HG02763 (cell line): ENCODE results near the gene AKR1B1.

Experiments used
- ATAC-seq: cut with Tn5 transposase; IDR thresholded peaks from one replicate; pipeline ENCODE4 v1.9.1; 2021; ENCODE audit warnings: mild to moderate bottlenecking, moderate library complexity; ENCODE audit not compliant: unreplicated experiment

The AKR1B1 gene

DNA sequence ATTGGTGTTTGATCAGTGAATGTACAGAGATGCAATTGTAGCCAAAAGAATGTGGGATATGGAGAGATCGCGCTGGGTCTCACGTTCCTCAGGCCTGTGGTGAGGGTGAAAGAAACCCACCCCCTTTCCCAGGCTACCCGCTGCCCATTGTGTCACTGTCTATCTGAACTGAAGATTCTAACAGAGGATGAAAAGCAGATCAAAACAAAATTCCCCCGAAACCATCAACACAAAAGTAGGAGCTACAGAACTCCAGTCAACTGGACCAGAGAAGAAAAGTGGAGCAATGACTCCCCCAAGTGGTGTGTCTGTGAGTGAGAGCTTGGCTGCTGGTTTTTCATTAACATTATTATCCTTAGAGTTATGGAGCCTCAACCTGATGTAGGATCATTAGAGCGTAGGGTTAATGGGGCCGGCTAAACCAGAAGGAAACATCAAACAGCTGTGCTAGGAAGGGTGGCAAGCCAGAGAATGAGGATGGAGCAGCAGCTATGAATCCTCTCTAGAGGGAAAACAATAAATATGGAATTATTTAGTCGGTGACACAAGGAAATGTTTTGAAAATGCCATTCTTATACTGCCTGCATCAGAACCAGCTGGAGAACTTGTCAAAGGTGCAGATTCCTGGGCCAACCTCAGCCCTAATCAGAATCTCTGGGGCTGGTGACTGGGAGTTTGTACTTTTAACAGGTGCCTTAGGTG is 38.3 kb downstream of the AKR1B1 start:
- ATAC-seq = no peak

DNA sequence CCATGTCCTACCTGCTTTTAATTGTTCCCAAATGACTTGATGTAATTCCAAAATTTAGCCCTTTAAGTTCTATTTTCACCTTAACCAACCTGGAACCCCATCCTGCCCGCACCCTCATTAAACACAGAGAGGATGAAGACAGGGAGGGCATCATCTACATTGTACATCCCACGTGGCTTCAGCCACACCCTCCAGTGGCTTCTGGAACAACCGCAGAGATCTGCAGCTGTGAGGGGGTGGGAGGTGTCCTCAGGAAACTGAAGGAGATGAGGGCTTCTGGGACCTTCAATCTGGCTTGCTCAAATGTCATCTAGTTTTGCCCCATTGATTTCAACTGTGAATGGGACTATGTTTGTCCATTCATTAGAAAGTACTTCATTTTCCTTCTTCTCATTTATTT is 39.0 kb downstream of the AKR1B1 start:
- no peak for ATAC-seq

DNA sequence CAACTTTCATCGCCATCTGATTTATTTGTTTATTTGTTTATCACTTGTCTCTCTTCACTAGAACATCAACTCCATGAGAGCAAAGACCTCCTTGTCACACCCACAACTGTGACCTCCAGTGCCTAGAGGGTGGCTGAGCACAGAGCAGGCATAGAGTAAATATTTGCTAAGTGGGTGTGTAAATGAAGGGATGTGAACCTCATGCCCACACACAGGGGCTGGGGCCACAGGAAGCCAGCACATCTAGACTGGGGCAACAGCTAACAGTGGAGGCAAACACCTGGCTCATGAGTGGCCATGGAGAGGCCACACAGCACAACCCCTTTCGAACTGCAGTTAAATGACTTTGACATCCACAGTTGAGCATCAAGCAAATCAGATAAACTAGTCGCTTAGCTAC is 39.8 kb downstream of the AKR1B1 start:
- ATAC-seq = no peak

DNA sequence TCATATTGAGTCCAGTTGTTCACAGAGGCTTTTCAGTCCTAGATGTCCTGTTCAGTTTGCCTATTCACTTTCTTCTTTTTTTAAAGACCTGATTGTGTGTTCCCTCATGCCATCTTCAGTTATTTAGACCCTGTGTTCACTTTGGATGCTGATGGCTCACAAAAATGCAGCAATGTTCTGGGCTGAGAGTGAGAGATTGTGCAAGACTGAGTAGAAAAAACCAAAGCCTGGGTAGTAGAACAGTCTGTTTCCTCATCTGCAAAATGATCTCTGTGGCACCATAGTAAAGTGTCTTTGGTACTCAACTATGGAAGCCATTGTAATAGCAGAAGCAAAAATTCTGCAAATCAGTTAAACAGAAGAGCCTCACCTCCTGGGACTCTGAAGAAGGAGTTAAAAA is 43.2 kb downstream of the AKR1B1 start:
- no peak for ATAC-seq

DNA sequence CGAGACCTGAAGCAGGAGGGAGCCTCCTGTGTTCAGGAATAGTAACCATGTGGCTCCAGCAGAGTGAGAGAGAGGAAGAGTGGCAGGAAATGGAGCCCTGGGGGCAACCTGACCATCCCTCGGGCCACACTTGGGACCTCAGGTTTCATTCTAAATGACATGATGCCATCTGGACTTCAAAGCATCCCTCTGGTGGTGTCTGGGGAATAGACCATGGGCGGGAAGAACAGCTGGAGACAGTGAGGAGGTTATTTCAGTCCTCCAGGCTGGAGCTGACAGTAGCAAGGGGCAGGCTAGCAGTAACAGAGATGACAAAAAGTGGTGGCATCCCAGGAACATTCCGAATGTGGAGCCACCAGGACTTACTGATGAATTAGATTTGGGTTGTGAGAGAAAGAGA is 44.8 kb downstream of the AKR1B1 start:
- no peak for ATAC-seq

DNA sequence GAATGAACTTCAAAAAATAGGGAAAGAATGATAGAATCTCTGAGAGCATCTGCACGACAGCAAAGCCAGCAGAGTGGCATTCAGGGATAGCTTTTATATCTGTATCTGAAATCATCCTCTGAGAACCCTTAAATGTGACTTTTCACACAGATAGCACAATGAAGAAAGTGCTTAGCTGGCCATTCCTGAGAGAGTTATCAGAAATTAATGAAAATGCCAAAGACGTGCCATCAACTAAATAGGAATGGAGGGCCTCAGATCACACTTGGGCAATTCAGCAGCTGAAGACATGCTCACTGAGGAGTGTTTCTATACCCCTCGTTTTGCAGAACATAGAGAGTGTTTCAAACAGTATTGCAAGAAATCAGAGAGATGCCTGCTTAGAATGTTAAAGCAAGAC is 51.6 kb downstream of the AKR1B1 start:
- no peak for ATAC-seq

DNA sequence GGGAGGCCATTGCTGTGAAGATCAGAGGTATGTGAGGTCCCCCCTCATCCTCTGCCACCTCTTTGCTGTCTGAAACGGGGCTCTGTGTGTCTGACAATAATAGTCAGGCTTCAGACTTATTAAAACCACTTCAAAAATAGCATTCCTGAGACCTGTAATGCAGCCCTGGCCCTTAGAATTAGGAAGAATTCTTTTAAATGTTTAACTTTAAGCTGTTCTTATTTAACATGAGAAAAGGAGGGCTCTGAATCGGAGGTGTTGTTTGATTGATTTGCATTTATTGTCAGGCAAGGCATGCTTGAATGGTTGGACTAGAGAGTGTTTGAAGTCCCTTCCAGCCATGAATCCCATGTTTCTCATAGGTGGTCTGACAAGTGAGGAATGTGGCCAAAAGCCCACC is 52.5 kb downstream of the AKR1B1 start:
- no peak for ATAC-seq

DNA sequence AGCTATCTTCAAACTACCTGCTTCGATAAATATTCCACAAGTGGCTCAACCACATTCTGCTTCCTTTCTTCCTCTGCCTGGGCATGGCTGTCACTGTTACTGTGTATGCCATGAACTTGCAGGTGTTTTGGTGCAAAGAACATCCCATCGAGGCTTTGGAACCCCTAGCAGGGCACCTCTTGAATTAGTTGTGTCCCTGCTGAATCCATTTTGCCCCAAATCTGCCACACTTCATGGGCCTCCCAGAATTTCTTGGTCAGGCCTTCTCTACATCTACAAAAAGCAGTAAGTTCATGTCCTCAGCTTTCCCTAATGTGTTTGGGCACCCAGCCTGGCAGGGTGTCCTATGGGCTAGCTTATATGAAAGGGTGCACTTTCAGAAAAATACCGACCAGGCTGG is 53.6 kb downstream of the AKR1B1 start:
- ATAC-seq = no peak

DNA sequence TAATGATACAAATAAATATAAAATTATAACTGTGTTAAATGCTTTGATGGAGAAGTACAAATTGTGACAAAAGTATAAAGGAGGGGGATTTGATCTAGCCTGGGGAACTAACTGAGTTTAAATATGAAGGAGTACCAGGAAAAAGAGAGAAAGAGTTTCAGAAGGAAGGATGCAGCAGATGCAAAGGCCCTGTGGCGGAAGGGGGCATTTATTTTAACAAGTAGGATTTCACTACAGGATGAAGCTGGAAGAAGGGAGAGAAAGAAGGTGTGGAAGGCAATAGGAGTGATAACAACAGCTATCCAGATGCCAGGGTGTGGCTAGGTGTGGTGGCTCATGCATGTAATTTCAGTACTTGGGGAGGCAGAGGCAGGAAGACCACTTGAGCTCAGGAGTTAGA is 55.8 kb downstream of the AKR1B1 start:
- ATAC-seq = no peak

DNA sequence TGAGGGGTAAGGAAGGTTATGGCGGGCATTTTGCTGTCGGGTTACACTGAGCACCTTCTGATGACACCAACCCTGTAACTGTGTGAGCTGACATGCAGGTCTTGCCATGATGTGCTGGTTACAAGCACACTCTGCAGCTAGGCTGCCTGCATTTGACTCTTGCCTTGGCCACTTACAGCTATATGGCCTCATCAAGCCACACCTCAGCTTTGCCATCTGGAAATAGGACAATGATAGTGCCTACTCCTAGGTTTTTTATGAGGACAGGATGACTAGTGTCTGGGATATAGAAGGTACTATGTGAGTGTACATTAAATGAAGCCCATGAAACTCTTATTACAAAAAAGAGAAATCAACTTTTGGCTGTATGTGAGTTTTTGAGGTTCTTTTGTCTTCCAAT is 58.0 kb downstream of the AKR1B1 start:
- ATAC-seq = no peak

DNA sequence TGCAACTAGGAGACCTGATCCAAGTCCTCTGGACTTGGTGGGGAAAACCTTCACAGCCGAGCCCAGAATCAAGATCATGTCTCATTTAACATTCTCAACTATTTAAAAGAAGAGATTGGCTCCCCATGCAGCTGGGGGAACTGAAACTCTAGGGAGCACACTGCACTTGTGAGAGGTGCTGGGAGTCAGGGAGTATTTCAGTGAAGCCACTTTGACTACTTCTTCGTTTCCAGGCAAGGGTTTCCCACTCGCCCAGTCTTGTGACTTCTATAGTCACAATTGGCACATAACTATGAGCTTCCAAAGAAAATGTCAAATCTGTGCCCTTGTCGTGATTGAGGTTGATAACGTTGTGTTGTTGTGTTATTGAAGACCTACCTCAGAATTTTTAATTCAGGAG is 62.9 kb downstream of the AKR1B1 start:
- ATAC-seq = no peak

DNA sequence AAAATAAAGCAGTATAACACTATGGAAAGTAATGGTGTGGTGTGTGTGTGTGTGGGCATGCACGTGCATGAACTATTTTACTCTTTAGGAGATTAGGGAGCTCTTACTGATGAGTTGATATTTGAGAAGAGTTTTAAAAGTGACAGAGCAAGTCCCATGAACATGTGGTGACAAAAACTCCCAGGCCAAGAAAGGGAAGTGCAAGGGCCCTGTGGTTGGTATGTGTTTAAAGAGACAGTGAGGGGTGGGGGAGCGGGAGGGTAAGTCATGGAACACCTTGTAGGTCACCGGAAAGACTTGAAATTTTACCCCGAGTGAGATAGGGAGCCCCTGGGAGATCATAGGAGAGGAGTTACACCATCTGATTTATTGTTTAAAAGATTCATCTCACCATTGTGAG is 63.3 kb downstream of the AKR1B1 start:
- no peak for ATAC-seq

DNA sequence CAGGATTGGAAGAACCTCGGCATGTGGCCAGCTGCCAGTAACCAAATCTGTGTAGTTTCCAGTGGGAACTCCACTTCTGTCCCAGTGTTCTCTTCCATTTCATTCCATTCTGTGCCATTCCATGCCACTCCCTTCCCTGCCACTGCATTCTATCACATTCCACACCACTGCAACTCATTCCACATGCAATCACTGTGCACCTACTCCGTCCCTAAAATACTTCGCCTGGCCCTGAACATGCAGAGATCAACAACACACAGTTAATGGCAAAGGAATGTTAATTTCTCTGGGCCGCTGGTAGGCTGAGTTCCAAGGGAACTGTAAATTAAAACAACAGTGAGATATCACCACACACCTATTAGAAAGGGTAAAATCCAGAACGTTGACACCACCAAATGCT is 64.8 kb downstream of the AKR1B1 start:
- ATAC-seq = no peak
